CD4-positive, alpha-beta T cell (primary cell): ENCODE results near the gene CGNL1. TPM values are rescaled to one million over a fixed set of nuclear protein-coding genes. Genes with fewer than 3 reads are reported as not detected.

Source experiments
- ATAC-seq: fragments of 200-7000 bp; cut with Tn5 transposase; one replicate; pipeline ENCODE4 v1.10.0; 2022; ENCODE audit warnings: mild to moderate bottlenecking; ENCODE audit not compliant: poor library complexity
- CTCF ChIA-PET: fragments of 350-600 bp; sonication (Branson Sonifier 250); formaldehyde crosslinking; loops from one replicate; lab custom pipeline; 2021; ENCODE audit warnings: antibody characterized with exemption, inconsistent platforms; lab: Charles Lee
- POLR2A ChIA-PET: fragments of 350-600 bp; sonication (Branson Sonifier 250); formaldehyde crosslinking; loops from one replicate; lab custom pipeline; 2021; ENCODE audit warnings: antibody characterized with exemption, inconsistent platforms; lab: Charles Lee
- DNase-seq, 14 experiments: peaks; one replicate each; pipeline ENCODE4 v3.0.0-alpha.2; 2013 to 2020; ENCODE audit warnings: mixed read lengths in 2 of 14
- H3K27ac ChIP-seq, 2 donors: one replicate each; pipeline versions ENCODE4 v1.5.1 to v1.7.0; 2013; ENCODE audit warnings: low read length in 2 of 2, low read depth in 1 of 2, mild to moderate bottlenecking in 1 of 2
- H3K27me3 ChIP-seq, 2 experiments: 1 replicate in 1 of 2; 2 replicates in 1 of 2; pipeline versions ENCODE4 v1.6.1 to v1.7.0; 2013; ENCODE audit warnings: low read length in 2 of 2, control low read depth in 1 of 2, mild to moderate bottlenecking in 1 of 2, moderate library complexity in 1 of 2; ENCODE audit not compliant: insufficient read depth in 2 of 2, control insufficient read depth in 1 of 2
- H3K36me3 ChIP-seq: one replicate; pipeline ENCODE4 v1.6.1; 2013; ENCODE audit warnings: low read length, control low read depth; ENCODE audit not compliant: insufficient read depth
- H3K4me1 ChIP-seq: one replicate; pipeline ENCODE4 v1.6.1; 2013; ENCODE audit warnings: low read length, control low read depth; ENCODE audit not compliant: insufficient read depth
- H3K4me3 ChIP-seq: one replicate; pipeline ENCODE4 v1.5.1; 2013; ENCODE audit warnings: mild to moderate bottlenecking, low read length, moderate library complexity
- H3K9me3 ChIP-seq, 2 experiments: 1 replicate in 1 of 2; 2 replicates in 1 of 2; pipeline versions ENCODE4 v1.6.1 to v1.7.0; 2013; ENCODE audit warnings: low read length in 2 of 2, mild to moderate bottlenecking in 2 of 2, control low read depth in 1 of 2, moderate library complexity in 1 of 2; ENCODE audit not compliant: control insufficient read depth in 1 of 2, insufficient read depth in 1 of 2
- H3K27ac Mint-ChIP-seq: one replicate; pipeline ENCODE4 v1.8.0; 2020; ENCODE audit warnings: mixed read lengths
- H3K27me3 Mint-ChIP-seq: one replicate; pipeline ENCODE4 v1.8.0; 2021; ENCODE audit warnings: mixed read lengths
- H3K36me3 Mint-ChIP-seq: one replicate; pipeline ENCODE4 v1.8.0; 2021; ENCODE audit warnings: low read depth, mixed read lengths
- H3K4me1 Mint-ChIP-seq: one replicate; pipeline ENCODE4 v1.8.0; 2021; ENCODE audit warnings: low read depth, mixed read lengths
- H3K4me3 Mint-ChIP-seq: one replicate; pipeline ENCODE4 v1.8.0; 2020; ENCODE audit warnings: mild to moderate bottlenecking, mixed read lengths
- H3K9me3 Mint-ChIP-seq: one replicate; pipeline ENCODE4 v1.8.0; 2020; ENCODE audit warnings: mixed read lengths
- intact Hi-C, 2 experiments: fragments of 100-400 bp; cut with DNase I in 1 of 2; cut with micrococcal nuclease in 1 of 2; formaldehyde crosslinking; loops; one replicate each; pipeline versions ENCODE4 v1.15.1 to v1.9.0; 2023 to 2025; cut with DNase I, micrococcal nuclease
- total RNA-seq, 174 experiments: library from RNA in 2 of 174; stranded (reverse) in 2 of 174; gene quantifications; one replicate each; pipeline ENCODE4 v1.2.3 and lab custom pipeline; 2021 to 2026
- TF ChIP-seq, protein P1 (sequence below): fragments of 200-600 bp; IDR thresholded peaks from one replicate; pipeline ENCODE4 v1.8.0; 2022; ENCODE audit warnings: antibody characterized with exemption, mild to moderate bottlenecking

Gene CGNL1
- total RNA-seq, 2 experiments from 2014 or later, result not detected

- H3K27ac ChIP-seq, result no peak overlapping the region
Observed at GRCh38 chr15:57382969-57383368, 6.7 kb downstream of the CGNL1 start.

DNA sequence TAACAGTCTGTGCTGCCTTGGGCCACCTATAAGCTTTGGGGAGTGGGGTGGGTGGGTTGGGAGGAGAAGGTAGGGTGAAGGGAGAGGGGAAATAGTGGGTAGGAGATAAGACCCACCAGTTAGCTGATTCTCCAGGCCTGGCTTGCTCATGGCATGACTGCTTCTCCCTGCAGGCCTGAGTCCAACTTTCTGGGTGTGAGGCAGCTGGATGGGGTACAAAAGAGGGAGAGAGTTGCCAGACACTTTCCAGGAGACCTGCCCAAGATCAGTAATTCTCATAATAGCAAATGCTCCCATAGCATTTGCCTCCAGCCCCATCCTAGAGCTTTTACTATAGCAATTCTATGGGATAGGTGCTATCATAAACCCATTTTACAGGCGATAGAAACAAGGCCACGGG lies 7.7 kb downstream of the CGNL1 start:
- Histone ChIP-seq H3K36me3 (no peaks in the 10 kb centered on the region), H3K4me1 (no peaks in the 10 kb centered on the region), H3K27ac (no peak overlapping the region), H3K27me3 (peaks cover 4 to 17% of the 10 kb centered on the region in 2 experiments), H3K9me3 (no peaks in the 10 kb centered on the region), H3K4me3 (no peak overlapping the region)
- H3K27ac Mint-ChIP-seq, result no peak overlapping the region
- ChIA-PET CTCF (no interaction called here), POLR2A (no interaction called here)
- H3K4me3 Mint-ChIP-seq, result no peak overlapping the region
- H3K9me3 Mint-ChIP-seq, result no peaks in the 10 kb centered on the region
- peaks cover 32% of the 10 kb centered on the region for H3K27me3 Mint-ChIP-seq
- H3K36me3 Mint-ChIP-seq, result no peaks in the 10 kb centered on the region
- H3K4me1 Mint-ChIP-seq, result no peaks in the 10 kb centered on the region
- TF ChIP-seq, protein P1, sequence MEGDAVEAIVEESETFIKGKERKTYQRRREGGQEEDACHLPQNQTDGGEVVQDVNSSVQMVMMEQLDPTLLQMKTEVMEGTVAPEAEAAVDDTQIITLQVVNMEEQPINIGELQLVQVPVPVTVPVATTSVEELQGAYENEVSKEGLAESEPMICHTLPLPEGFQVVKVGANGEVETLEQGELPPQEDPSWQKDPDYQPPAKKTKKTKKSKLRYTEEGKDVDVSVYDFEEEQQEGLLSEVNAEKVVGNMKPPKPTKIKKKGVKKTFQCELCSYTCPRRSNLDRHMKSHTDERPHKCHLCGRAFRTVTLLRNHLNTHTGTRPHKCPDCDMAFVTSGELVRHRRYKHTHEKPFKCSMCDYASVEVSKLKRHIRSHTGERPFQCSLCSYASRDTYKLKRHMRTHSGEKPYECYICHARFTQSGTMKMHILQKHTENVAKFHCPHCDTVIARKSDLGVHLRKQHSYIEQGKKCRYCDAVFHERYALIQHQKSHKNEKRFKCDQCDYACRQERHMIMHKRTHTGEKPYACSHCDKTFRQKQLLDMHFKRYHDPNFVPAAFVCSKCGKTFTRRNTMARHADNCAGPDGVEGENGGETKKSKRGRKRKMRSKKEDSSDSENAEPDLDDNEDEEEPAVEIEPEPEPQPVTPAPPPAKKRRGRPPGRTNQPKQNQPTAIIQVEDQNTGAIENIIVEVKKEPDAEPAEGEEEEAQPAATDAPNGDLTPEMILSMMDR, result no peak
- ATAC-seq, result no peak
- intact Hi-C loops, result no loop called here
- DNase-seq, result no peak

More at GRCh38 chr15:57382969-57383368, 6.7 kb downstream of the CGNL1 start:
- H3K4me1 Mint-ChIP-seq, result no peaks in the 10 kb centered on the region
- Histone ChIP-seq H3K4me1 (no peaks in the 10 kb centered on the region), H3K4me3 (no peak overlapping the region), H3K9me3 (no peaks in the 10 kb centered on the region), H3K36me3 (no peaks in the 10 kb centered on the region), H3K27me3 (peaks cover 11 to 24% of the 10 kb centered on the region in 2 experiments)
- no peak overlapping the region for H3K27ac Mint-ChIP-seq
- no peak overlapping the region for H3K4me3 Mint-ChIP-seq
- POLR2A ChIA-PET, result no interaction called here
- H3K36me3 Mint-ChIP-seq, result no peaks in the 10 kb centered on the region
- intact Hi-C loops, result no loop called here
- DNase-seq (no peak), ATAC-seq (no peak)
- CTCF ChIA-PET, result no interaction called here
- TF ChIP-seq, protein P1, result no peak
- peaks cover 39% of the 10 kb centered on the region for H3K27me3 Mint-ChIP-seq
- H3K9me3 Mint-ChIP-seq, result no peaks in the 10 kb centered on the region

- Mint-ChIP-seq H3K4me1 (no peaks in the 10 kb centered on the region), H3K27me3 (peaks cover 25% of the 10 kb centered on the region), H3K4me3 (no peak overlapping the region), H3K27ac (no peak overlapping the region), H3K36me3 (no peaks in the 10 kb centered on the region), H3K9me3 (no peaks in the 10 kb centered on the region)
- ATAC-seq (no peak), DNase-seq (no peak)
- peaks cover under 1 to 10% of the 10 kb centered on the region in 2 experiments for H3K27me3 ChIP-seq
- ChIA-PET CTCF (no interaction called here), POLR2A (no interaction called here)
- no peaks in the 10 kb centered on the region for H3K4me1 ChIP-seq
- TF ChIP-seq, protein P1, result no peak
- no peak overlapping the region for H3K4me3 ChIP-seq
- no peaks in the 10 kb centered on the region for H3K36me3 ChIP-seq
- H3K27ac ChIP-seq, result no peak overlapping the region
- intact Hi-C loops, result no loop called here
- H3K9me3 ChIP-seq, result no peaks in the 10 kb centered on the region
Observed at GRCh38 chr15:57384816-57385215, 8.5 kb downstream of the CGNL1 start.
